Umbilical cord (tissue), 2 donors: Measurements from ENCODE around the gene VAT1. TPM values are rescaled to one million over a fixed set of nuclear protein-coding genes. Genes with fewer than 3 reads are reported as not detected.
A peak's percentile ranks its signal among the peaks of the same experiment; 100 is the strongest.
"Not testable (repeated sequence)": the region's sequence is repeated elsewhere in the genome, so short reads cannot be mapped to it uniquely, and the experiment has no call there.

ENCODE experiments used
- DNase-seq: peaks from one replicate; pipeline ENCODE4 v3.0.0-alpha.2; 2015; ENCODE audit warnings: low spot score
- total RNA-seq: library from RNA; depleted of rRNA; stranded (reverse); fragments of >200 nt; gene quantifications from one replicate; pipeline ENCODE4 v1.2.3, GENCODE V29; 2014; ENCODE audit warnings: low replicate concordance; ENCODE audit not compliant: insufficient read depth

The VAT1 gene
- total RNA-seq: 38.8 TPM

DNA sequence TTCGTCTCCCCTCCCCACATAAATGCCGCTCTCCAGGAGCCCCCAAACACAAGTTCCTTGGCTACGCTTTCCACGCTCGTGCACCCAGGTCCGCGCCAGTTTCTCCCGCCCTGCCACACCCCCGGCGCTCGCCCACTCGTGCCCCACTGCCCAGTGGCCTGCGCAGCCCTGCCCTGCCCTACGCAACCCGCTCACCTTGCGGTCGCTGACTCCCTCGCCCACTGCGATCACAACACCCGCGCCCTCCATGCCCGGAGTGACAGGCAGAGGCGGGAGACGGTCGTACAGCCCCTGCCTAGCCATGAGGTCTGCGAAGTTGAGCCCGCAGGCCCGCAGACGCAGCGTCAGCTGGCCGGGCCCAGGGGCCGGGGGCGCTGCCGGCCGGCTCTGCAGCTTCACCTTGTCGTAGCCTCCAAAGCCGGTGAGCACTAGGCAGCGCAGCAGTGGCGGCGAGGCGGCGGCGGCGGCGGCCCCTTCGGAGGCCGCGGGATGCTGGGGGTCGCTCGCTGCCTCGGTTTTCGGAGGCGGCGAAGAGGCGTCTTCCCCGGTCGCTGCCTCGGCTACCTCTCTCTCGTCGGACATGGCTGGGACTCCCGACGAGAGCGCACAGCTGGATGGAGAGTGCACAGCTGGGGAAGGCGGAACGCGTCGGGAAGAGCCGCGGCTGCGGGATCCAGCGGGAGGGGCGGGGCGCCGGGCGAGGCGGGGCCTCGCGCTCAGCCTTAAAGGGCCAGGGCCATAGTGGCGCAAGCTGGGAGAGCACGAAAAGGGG lies at the start of gene VAT1:
Gene VAT1, minus strand, starts transcription at position 645 of the 772 bp plus-strand sequence. Its CDS starts 63 bp downstream, at position 582.
- DNase-seq: peak; percentile 87

DNA sequence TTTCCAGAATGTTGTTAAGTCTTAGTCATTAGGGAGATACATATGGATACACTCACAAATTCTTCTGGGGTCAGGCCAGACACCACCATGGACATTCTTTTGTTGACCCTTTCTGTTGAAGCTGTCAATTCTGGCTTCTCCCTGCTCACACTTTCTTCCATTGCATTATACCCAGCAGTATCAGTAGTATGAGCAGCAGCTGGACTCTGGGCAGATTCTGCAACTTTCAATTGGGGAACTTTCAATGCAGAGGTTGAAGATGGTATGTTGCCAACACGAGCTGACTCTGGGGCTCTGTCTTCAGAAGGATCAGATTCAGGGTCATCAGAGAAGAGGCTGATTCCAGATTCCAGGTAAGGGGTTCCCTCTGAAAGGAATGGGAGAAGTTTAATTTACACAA lies 48.7 kb upstream of the VAT1 start:
- DNase-seq: no peak

DNA sequence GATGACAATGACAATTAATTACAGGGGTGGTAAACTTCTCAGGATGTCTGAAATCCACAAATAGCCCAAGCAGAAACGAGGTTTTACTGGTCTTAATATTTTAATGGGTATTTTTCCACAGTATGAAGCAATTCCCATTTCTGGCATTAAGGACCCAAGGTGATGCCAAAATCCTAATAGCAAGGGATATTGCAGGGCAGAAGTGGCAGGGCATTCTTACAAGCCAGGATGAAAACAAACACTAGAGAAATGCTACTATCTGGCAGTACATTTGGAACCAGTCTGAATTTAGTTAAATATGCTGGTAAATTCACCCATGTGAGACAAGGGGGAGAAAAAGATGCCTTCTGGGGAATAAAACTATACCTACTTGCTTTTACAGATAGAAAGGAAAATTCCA lies 48.1 kb upstream of the VAT1 start:
- DNase-seq: no peak

- DNase-seq: no peak
These were observed 47.2 kb upstream of the VAT1 start for GRCh38 chr17:43069368-43069898.

DNA sequence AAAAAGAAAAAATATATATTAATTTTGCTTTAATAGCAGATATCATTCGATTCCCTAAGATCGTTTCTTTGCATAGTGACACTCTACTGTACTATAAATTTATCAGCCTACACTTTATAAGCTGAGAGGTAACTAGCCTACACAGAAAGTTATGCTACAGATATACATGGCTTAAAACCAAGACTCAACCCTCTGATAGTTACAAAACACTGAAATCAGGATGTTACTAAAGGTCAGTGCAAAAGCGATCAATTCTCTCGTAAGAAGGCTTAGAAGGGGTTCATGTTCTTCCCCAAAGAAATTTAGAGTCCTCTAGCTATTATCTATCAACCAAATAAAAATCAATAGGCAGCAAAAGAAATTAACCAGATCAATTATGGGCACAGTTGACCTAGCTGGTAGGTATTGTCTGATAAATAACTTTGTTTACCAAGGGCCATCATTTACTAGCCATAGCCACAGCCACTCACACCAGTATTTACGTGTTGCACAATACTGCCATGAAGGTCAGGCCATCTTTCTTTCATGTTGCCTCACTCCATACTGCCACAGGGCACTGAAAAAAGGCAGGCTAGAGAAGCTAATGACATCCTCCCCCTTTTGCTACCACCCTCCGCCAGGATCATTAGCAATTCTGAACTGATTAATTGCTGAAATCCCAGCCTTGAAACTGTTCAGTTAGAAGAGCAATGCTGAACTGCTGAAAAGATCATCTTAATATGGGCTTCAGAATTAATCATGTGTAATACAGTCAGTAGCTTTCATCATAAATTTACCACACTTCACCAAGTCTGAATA lies 46.6 kb upstream of the VAT1 start:
- no peak for DNase-seq

DNA sequence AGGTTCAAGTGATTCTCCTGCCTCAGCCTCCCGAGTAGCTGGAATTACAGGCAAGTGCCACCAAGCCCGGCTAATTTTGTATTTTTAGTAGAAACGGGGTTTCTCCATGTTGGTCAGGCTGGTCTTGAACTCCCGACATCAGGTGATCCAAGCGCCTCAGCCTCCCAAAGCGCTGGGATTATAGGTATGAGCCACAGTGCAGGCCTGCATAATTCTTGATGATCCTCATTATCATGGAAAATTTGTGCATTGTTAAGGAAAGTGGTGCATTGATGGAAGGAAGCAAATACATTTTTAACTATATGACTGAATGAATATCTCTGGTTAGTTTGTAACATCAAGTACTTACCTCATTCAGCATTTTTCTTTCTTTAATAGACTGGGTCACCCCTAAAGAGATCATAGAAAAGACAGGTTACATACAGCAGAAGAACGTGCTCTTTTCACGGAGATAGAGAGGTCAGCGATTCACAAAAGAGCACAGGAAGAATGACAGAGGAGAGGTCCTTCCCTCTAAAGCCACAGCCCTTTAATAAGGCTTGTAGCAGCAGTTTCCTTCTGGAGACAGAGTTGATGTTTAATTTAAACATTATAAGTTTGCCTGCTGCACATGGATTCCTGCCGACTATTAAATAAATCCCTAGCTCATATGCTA lies 40.9 kb upstream of the VAT1 start:
- no peak for DNase-seq

DNA sequence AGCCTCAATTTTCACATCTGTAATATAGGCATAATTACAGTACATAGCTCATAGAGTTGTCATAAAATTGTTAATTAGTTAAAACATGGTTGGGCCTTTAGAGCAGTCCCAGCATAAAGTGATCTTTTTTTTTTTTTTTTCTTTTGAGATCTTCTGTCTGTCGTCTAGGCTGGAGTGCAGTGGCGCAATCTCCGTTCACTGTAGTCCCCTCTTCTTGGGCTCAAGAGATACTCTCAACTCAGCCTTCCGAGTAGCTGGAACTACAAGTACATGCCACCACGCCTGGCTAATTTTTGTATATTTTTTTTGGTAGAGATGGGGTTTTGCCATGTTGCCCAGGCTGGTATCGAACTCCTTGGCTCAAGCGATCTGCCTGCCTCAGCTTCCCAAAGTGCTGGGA lies 33.9 kb upstream of the VAT1 start:
- no peak for DNase-seq

DNA sequence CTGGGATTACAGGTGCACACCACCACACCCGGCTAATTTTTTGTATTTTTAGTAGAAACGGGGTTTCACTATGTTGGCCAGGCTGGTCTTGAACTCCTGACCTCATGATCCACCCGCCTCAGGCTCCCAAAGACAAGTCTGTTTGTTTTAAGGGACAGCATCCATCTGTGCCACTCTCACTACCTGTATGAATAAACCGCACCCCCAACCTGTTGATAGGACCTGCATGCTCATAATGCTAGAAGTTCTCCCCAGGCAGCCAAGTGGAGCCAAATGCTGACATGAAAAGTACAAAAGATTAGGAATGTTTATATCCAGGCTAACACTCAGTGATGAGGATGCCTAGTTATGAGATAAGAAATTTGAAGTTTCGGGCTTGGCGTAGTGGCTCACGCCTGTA lies 30.8 kb upstream of the VAT1 start:
- not testable (repeated sequence) for DNase-seq

- no peak for DNase-seq
These were observed 29.8 kb upstream of the VAT1 start for GRCh38 chr17:43051969-43052368.

- no peak for DNase-seq
These were observed 21.8 kb upstream of the VAT1 start for GRCh38 chr17:43044024-43044423.

DNA sequence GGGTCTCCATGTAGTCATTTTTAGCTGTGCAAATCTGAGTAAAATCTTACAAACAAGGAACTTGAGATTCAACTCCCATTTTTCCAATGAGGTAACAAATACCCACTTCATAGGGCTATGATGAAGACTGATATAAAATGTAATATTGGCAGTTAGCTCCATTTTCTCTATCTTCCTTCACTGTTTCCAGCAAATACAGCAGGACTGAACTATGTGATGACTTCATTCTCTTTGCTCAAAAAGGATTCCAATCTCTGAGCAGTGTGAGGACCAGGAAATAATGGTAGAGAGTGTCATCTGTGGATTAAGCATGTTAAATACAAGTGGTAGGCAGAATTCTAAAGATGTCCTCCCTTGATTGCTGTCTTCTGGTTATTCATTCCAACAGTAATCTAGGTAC lies 21.1 kb upstream of the VAT1 start:
- peak; percentile 25 for DNase-seq

DNA sequence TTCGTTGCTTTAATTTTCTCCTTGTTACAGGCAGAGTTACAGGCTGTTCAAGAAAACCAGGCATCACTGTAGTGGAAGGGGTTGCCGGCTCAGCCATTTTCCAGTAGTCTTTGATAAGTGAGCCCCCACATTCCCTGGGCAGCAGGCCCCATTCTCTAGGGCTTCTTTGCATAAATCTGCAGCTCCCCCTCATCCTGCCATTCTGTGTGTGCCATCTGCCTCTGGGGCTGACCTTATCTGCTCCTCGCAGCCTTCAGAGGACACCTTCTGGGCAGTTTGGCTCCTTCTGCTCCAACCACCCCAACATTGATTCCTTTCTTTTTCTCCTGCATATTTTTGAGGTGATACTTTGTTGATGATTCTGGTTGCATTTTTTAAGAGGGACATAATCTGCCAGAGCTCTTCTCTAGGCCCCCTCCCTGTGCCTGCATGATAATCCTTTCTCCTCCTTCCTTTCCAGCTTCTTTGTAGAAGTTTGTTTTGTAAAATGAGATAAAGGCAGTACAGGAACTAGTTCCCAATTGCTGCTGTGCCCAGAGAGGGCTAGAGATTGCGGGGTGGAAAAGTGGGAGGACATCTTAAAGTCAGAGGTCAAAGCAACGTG lies 19.9 kb upstream of the VAT1 start:
- DNase-seq: peak; percentile 52

- DNase-seq: no peak
These were observed 18.5 kb upstream of the VAT1 start for GRCh38 chr17:43040655-43041054.

GRCh38 chr17:43039646-43040045 lies 17.5 kb upstream of the VAT1 start:
- DNase-seq: no peak

DNA sequence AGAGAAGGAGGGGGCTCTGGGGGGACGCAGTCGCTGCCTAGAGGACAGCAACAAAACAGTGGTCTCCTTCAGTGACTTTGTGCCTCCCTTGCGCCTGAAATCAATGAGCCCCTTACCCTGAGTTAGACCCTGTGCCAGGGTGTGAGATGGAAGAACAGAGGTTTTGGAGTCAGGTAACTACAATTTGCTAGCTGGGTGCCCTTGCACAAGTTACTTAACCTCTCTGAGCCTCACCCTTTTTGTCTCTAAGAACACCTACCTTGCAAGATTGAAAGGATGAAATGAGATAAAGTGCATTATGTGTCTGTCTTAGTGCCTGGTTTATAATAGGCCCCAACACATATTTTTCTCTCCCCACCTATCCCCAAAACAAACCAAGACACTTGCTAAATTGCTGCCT lies 12.7 kb upstream of the VAT1 start:
- no peak for DNase-seq

- no peak for DNase-seq
These were observed 12.0 kb upstream of the VAT1 start for GRCh38 chr17:43033948-43034881.

GRCh38 chr17:43031666-43032065 lies 9.5 kb upstream of the VAT1 start:
- DNase-seq: no peak

DNA sequence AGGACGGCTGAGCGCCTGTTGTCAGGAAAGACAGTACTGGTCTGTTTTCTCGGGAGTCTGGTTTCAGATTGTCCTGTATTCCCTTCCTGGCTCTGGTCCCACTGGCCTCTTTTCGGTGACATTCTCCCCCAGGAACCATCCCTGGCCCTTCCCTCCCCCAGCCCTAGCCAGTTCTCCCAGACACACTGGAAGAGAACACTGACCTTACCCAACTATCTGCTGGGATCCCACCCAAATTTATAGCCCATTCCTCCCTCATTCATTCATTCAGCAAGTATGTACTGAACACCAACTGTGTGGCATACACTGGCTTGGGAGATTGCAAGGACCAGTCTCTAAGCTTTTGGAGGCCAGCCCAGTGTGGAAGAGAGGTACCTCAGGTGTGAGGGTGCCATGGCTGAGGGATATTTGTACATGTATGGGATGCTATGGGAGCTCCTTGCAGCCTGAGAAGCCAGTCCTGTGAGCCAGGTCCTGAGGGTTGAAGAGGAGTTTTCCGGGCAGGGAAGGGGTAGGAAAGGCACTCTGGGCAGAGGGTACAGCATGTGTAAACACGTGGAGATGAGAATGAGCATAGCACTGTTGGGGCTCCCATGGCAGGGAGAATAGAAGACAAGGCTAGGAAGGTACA lies 8.1 kb upstream of the VAT1 start:
- DNase-seq: no peak

DNA sequence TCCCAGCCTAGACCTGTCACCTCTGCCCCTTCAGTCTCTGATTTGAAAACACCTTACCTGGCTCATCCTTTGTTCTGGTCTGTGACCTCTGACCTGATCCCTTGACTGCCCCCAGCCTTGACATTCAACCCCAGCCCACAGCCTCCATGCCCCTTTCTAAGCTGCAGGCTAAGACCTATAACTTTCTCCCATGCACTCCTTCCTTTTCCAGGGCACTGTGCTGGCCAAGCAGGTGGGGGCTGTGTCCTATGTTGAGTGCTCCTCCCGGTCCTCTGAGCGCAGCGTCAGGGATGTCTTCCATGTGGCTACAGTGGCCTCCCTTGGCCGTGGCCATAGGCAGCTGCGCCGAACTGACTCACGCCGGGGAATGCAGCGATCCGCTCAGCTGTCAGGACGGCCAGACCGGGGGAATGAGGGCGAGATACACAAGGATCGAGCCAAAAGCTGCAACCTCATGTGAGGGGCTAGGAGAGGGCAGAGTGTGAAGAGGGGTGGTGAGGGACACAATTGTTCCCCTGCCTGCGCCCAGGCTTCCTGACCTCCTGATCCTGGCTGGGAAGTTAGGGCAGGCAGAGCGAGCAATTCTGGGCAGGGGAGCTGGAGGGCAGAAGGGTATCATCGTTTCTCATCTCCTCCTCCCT lies 6.2 kb upstream of the VAT1 start:
- no peak for DNase-seq
